Right atrium auricular region (tissue), 2 donors: ENCODE data around the gene DLG1. TPM values are rescaled to one million over a fixed set of nuclear protein-coding genes. Genes with fewer than 3 reads are reported as not detected.

Experiments
- DNase-seq: peaks from one replicate; pipeline ENCODE4 v3.0.0-alpha.2; 2019; ENCODE audit warnings: low spot score
- H3K27ac ChIP-seq, 2 donors: fragments of 200-600 bp; sonication (generic); 1 replicate in 1 of 2; 2 replicates in 1 of 2; pipeline ENCODE4 v1.5.1; 2016 to 2019
- H3K27me3 ChIP-seq, 2 donors: fragments of 200-600 bp; sonication (generic); one replicate each; pipeline versions ENCODE4 v1.5.1 to v1.6.0; 2017 to 2019
- H3K36me3 ChIP-seq: fragments of 200-600 bp; sonication (generic); one replicate; pipeline ENCODE4 v1.5.1; 2016
- H3K4me1 ChIP-seq, 2 donors: fragments of 200-600 bp; sonication (generic); one replicate each; pipeline versions ENCODE4 v1.5.1 to v1.6.0; 2017 to 2019
- H3K4me3 ChIP-seq, 2 donors: fragments of 200-600 bp; sonication (generic); 1 replicate in 1 of 2; 2 replicates in 1 of 2; pipeline ENCODE4 v1.5.1; 2017 to 2019; ENCODE audit warnings: mild to moderate bottlenecking in 1 of 2, moderate library complexity in 1 of 2
- H3K9me3 ChIP-seq, 2 donors: fragments of 200-600 bp; sonication (generic); one replicate each; pipeline ENCODE4 v1.5.1; 2019
- total RNA-seq, 2 donors: library from RNA; depleted of rRNA; stranded (reverse); fragments of >200 nt; gene quantifications; one replicate each; pipeline ENCODE4 v1.1.0, GENCODE V29; 2016
- TF ChIP-seq, protein P1 (sequence below), 2 donors: fragments of 200-600 bp; sonication (generic); IDR thresholded peaks; one replicate each; pipeline ENCODE4 v1.5.1; 2019; ENCODE audit warnings: antibody characterized with exemption in 2 of 2

The DLG1 gene
- total RNA-seq, 2 donors from 2014 or later, result 24.4 to 49.9 TPM

- H3K36me3 ChIP-seq, result no peaks in the 10 kb centered on the region
- no peaks in the 10 kb centered on the region for H3K9me3 ChIP-seq
- H3K27me3 ChIP-seq, result no peaks in the 10 kb centered on the region
- no peak overlapping the region for H3K4me3 ChIP-seq
- TF ChIP-seq, protein P1, sequence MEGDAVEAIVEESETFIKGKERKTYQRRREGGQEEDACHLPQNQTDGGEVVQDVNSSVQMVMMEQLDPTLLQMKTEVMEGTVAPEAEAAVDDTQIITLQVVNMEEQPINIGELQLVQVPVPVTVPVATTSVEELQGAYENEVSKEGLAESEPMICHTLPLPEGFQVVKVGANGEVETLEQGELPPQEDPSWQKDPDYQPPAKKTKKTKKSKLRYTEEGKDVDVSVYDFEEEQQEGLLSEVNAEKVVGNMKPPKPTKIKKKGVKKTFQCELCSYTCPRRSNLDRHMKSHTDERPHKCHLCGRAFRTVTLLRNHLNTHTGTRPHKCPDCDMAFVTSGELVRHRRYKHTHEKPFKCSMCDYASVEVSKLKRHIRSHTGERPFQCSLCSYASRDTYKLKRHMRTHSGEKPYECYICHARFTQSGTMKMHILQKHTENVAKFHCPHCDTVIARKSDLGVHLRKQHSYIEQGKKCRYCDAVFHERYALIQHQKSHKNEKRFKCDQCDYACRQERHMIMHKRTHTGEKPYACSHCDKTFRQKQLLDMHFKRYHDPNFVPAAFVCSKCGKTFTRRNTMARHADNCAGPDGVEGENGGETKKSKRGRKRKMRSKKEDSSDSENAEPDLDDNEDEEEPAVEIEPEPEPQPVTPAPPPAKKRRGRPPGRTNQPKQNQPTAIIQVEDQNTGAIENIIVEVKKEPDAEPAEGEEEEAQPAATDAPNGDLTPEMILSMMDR (IDR thresholded peaks at IDR 0.05), result no peak
- H3K4me1 ChIP-seq, result peaks cover 0 to 9% of the 10 kb centered on the region in 2 donors
- no peak for DNase-seq
- H3K27ac ChIP-seq, result no peak overlapping the region
Measured at GRCh38 chr3:197269024-197269423, 29.4 kb downstream of the DLG1 start.

DNA sequence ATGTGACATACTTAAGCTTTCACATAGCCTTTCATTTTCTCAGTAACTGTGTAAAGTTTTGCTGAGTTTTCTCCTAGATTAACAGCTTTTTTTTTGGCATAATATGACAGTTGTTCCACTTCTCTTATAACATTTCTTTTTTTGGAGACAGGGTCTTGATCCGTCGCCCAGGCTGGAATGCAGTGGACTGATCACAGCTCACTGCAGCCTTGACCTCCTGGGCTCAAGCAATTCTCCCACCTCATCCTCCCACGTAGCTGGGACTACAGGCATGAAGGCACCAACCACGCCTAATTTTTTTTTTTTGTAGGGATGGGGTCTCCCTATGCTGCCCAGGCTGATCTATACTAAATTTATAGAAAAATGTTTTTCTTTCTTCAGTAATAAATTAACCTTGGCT is 30.1 kb downstream of the DLG1 start:
- H3K27me3 ChIP-seq, result no peaks in the 10 kb centered on the region
- TF ChIP-seq, protein P1 (IDR thresholded peaks at IDR 0.05), result no peak
- no peak for DNase-seq
- no peaks in the 10 kb centered on the region for H3K9me3 ChIP-seq
- H3K4me3 ChIP-seq, result no peak overlapping the region
- H3K36me3 ChIP-seq, result no peaks in the 10 kb centered on the region
- no peak overlapping the region for H3K27ac ChIP-seq
- peaks cover 0 to 9% of the 10 kb centered on the region in 2 donors for H3K4me1 ChIP-seq

DNA sequence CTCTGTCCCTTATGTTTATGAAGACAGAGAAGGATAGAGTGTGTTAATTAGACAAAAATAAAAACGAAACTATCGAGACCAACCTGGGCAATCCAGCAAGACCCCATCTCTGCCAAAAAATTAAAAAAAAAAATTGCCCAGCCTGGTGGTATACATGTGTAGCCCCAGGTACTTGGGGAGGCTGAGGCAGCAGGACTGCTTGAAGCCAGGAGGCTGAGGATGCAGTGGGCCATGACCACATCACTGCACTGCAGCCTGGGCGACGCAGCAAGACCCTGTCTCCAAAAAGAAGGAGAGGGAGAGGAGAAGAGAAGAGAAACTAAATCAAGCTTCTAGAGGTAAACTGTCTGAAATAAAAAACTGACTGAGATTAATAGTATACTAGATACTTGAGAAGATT is 32.1 kb downstream of the DLG1 start:
- no peak for DNase-seq
- Histone ChIP-seq H3K9me3 (no peaks in the 10 kb centered on the region), H3K27me3 (no peaks in the 10 kb centered on the region), H3K4me3 (no peak overlapping the region), H3K27ac (no peak overlapping the region), H3K36me3 (no peaks in the 10 kb centered on the region), H3K4me1 (peaks cover 0 to 9% of the 10 kb centered on the region in 2 donors)
- TF ChIP-seq, protein P1 (IDR thresholded peaks at IDR 0.05), result no peak

DNA sequence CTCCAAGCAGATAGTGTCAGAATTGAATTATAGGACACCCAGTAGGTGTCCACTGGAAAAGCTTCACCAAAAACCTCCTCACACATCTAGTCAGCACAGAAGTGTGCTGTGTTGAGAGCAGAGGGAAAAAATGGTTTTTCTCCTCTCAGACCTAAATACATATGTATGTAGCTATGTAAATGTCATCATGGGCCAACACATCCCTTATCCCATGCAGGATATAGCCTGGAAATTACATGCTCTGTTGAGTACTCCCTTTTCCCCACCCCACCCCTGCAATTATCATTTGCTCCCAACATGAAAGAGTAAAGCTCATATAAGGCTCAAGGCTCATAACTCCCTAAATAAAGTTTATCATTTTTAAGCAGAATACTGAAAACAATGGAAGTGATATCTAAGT is 35.7 kb downstream of the DLG1 start:
- Histone ChIP-seq H3K4me3 (no peak overlapping the region), H3K4me1 (peaks cover 0 to 7% of the 10 kb centered on the region in 2 donors), H3K27me3 (no peaks in the 10 kb centered on the region), H3K36me3 (no peaks in the 10 kb centered on the region), H3K27ac (no peak overlapping the region), H3K9me3 (no peaks in the 10 kb centered on the region)
- TF ChIP-seq, protein P1 (IDR thresholded peaks at IDR 0.05), result no peak
- DNase-seq, result no peak

GRCh38 chr3:197261164-197261509 is 37.3 kb downstream of the DLG1 start:
- no peak for DNase-seq
- Histone ChIP-seq H3K9me3 (no peaks in the 10 kb centered on the region), H3K36me3 (no peaks in the 10 kb centered on the region), H3K27me3 (no peaks in the 10 kb centered on the region), H3K27ac (no peak overlapping the region), H3K4me3 (no peak overlapping the region), H3K4me1 (peaks cover 0 to 6% of the 10 kb centered on the region in 2 donors)
- TF ChIP-seq, protein P1 (IDR thresholded peaks at IDR 0.05), result no peak

- Histone ChIP-seq H3K4me3 (no peak overlapping the region), H3K36me3 (no peaks in the 10 kb centered on the region), H3K4me1 (peaks cover 0 to 6% of the 10 kb centered on the region in 2 donors), H3K9me3 (no peaks in the 10 kb centered on the region), H3K27me3 (no peaks in the 10 kb centered on the region), H3K27ac (no peak overlapping the region)
- TF ChIP-seq, protein P1 (IDR thresholded peaks at IDR 0.05), result no peak
- no peak for DNase-seq
Measured at GRCh38 chr3:197260491-197261163, 37.8 kb downstream of the DLG1 start.
